A204.1 (cell line): ENCODE measurements around the gene NBAS.
"Not testable (repeated sequence)": the region's sequence is repeated elsewhere in the genome, so short reads cannot be mapped to it uniquely, and the experiment has no call there.

ENCODE experiments used
- FAIRE-seq: peaks from 2 replicates; lab custom pipeline; 2012; peaks lifted over from hg19 to GRCh38; lab: Jason Lieb, UNC

The NBAS gene

GRCh38 chr2:15258385-15258784 lies 302.7 kb downstream of the NBAS start:
- not testable (repeated sequence) for FAIRE-seq

GRCh38 chr2:15253835-15254286 lies 307.3 kb downstream of the NBAS start:
- no peak for FAIRE-seq

- no peak for FAIRE-seq
Observed at GRCh38 chr2:15253247-15253646, 307.9 kb downstream of the NBAS start.

GRCh38 chr2:15251753-15252152 lies 309.4 kb downstream of the NBAS start:
- FAIRE-seq, result no peak

- not testable (repeated sequence) for FAIRE-seq
Observed at GRCh38 chr2:15250946-15251345, 310.2 kb downstream of the NBAS start.

- no peak for FAIRE-seq
Observed at GRCh38 chr2:15246870-15247269, 314.3 kb downstream of the NBAS start.

- no peak for FAIRE-seq
Observed at GRCh38 chr2:15243762-15244161, 317.4 kb downstream of the NBAS start.

GRCh38 chr2:15242936-15243461 lies 318.1 kb downstream of the NBAS start:
- FAIRE-seq, result no peak

- FAIRE-seq, result no peak
Observed at GRCh38 chr2:15241929-15242328, 319.2 kb downstream of the NBAS start.

- FAIRE-seq, result no peak
Observed at GRCh38 chr2:15241201-15241600, 319.9 kb downstream of the NBAS start.

GRCh38 chr2:15238028-15238427 lies 323.1 kb downstream of the NBAS start:
- FAIRE-seq, result no peak

- no peak for FAIRE-seq
Observed at GRCh38 chr2:15230599-15231192, 330.4 kb downstream of the NBAS start.

GRCh38 chr2:15226661-15227060 lies 334.5 kb downstream of the NBAS start:
- FAIRE-seq, result no peak

- FAIRE-seq, result no peak
Observed at GRCh38 chr2:15225131-15225530, 336.0 kb downstream of the NBAS start.

- no peak for FAIRE-seq
Observed at GRCh38 chr2:15224641-15225040, 336.5 kb downstream of the NBAS start.

- FAIRE-seq, result no peak
Observed at GRCh38 chr2:15223887-15224286, 337.2 kb downstream of the NBAS start.

GRCh38 chr2:15222856-15223255 lies 338.3 kb downstream of the NBAS start:
- FAIRE-seq, result no peak

GRCh38 chr2:15220603-15221002 lies 340.5 kb downstream of the NBAS start:
- FAIRE-seq, result no peak

GRCh38 chr2:15218423-15219086 lies 342.6 kb downstream of the NBAS start:
- FAIRE-seq, result no peak

- no peak for FAIRE-seq
Observed at GRCh38 chr2:15212249-15212648, 348.9 kb downstream of the NBAS start.

- not testable (repeated sequence) for FAIRE-seq
Observed at GRCh38 chr2:15210542-15210941, 350.6 kb downstream of the NBAS start.

GRCh38 chr2:15206419-15206818 lies 354.7 kb downstream of the NBAS start:
- FAIRE-seq, result no peak

- no peak for FAIRE-seq
Observed at GRCh38 chr2:15205562-15205961, 355.6 kb downstream of the NBAS start.

- no peak for FAIRE-seq
Observed at GRCh38 chr2:15201009-15201408, 360.1 kb downstream of the NBAS start.
